ENCODE results near the gene BEND4.

DNA sequence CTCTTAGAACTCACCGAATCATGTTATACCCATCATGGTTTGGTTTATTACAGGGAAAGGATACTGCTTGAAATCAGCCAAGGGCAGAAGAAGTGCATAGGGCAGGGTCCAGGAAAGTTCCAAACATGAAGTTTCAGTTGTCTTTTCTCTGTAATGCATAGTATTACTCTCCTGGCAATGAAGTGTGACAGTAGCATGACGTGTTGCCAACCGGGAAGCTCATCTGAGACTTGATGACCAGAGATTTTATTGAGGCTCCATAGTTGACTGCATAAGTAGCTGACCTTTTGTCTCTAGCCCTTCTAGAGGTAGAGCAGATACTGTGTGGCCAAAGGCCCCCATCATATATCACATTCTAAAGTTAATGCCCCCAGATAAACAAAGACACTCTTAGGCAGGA, 72.1 kb downstream of the BEND4 start:
- TF ChIP-seq, protein P1, sequence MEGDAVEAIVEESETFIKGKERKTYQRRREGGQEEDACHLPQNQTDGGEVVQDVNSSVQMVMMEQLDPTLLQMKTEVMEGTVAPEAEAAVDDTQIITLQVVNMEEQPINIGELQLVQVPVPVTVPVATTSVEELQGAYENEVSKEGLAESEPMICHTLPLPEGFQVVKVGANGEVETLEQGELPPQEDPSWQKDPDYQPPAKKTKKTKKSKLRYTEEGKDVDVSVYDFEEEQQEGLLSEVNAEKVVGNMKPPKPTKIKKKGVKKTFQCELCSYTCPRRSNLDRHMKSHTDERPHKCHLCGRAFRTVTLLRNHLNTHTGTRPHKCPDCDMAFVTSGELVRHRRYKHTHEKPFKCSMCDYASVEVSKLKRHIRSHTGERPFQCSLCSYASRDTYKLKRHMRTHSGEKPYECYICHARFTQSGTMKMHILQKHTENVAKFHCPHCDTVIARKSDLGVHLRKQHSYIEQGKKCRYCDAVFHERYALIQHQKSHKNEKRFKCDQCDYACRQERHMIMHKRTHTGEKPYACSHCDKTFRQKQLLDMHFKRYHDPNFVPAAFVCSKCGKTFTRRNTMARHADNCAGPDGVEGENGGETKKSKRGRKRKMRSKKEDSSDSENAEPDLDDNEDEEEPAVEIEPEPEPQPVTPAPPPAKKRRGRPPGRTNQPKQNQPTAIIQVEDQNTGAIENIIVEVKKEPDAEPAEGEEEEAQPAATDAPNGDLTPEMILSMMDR (IDR thresholded peaks at IDR 0.05), result no peak
- no peak for TF ChIP-seq EP300 (IDR thresholded peaks at IDR 0.05)
- TF ChIP-seq POLR2AphosphoS5 (IDR thresholded peaks at IDR 0.05), result no peak
